WTC11 (cell line): ENCODE data around the gene PAK1IP1. TPM values are rescaled to one million over a fixed set of nuclear protein-coding genes. Genes with fewer than 3 reads are reported as not detected.

ENCODE experiments used
- ATAC-seq: fragments of 200-7000 bp; cut with Tn5 transposase; 2 replicates; pipeline ENCODE4 v1.10.0; 2021; ENCODE audit warnings: mild to moderate bottlenecking, moderate library complexity
- CTCF ChIA-PET: fragments of 300-600 bp; sonication (Branson Sonifier 250); formaldehyde crosslinking; loops from one replicate; lab custom pipeline; 2021; ENCODE audit warnings: antibody characterized with exemption; lab: Charles Lee
- POLR2A ChIA-PET: fragments of 350-600 bp; sonication (Branson Sonifier 250); formaldehyde crosslinking; loops from one replicate; lab custom pipeline; 2021; ENCODE audit warnings: antibody characterized with exemption; lab: Charles Lee
- DNase-seq: peaks from one replicate; pipeline ENCODE4 v3.0.0; 2021; ENCODE audit warnings: low spot score
- H3K27ac Mint-ChIP-seq: 2 replicates; pipeline ENCODE4 v1.8.0; 2021; ENCODE audit warnings: mixed read lengths
- H3K27me3 Mint-ChIP-seq: 2 replicates; pipeline ENCODE4 v1.8.0; 2021; ENCODE audit warnings: low read depth, mild to moderate bottlenecking, moderate library complexity, mixed read lengths
- H3K36me3 Mint-ChIP-seq: 2 replicates; pipeline ENCODE4 v1.8.0; 2021; ENCODE audit warnings: mixed read lengths
- H3K4me1 Mint-ChIP-seq: 2 replicates; pipeline ENCODE4 v1.8.0; 2022; ENCODE audit warnings: mixed read lengths
- H3K4me3 Mint-ChIP-seq: 2 replicates; pipeline ENCODE4 v1.8.0; 2021; ENCODE audit warnings: mild to moderate bottlenecking, moderate library complexity, mixed read lengths
- H3K9me3 Mint-ChIP-seq: 2 replicates; pipeline ENCODE4 v1.8.0; 2021; ENCODE audit warnings: mixed read lengths
- ESRRA ChIP-seq: sonication (generic); formaldehyde crosslinking; IDR thresholded peaks from 2 replicates; pipeline ENCODE4 v1.8.1; 2022; ENCODE audit warnings: mild to moderate bottlenecking, missing genetic modification reagents, borderline replicate concordance
- FOXK1 ChIP-seq: sonication (generic); formaldehyde crosslinking; IDR thresholded peaks from 2 replicates; pipeline ENCODE4 v1.8.0; 2022; ENCODE audit warnings: mild to moderate bottlenecking, moderate library complexity, missing genetic modification reagents
- GRHL2 ChIP-seq: fragments of 250-450 bp; sonication (Bioruptor Pico); IDR thresholded peaks from 2 replicates; pipeline ENCODE4 v1.8.0; 2022; ENCODE audit warnings: mild to moderate bottlenecking, moderate library complexity; ENCODE audit not compliant: insufficient replicate concordance, severe bottlenecking
- GTF2I ChIP-seq: fragments of 250-450 bp; sonication (Bioruptor Pico); conservative IDR thresholded peaks from 2 replicates; pipeline ENCODE4 v1.4.0; 2021; ENCODE audit warnings: mild to moderate bottlenecking
- IRF2 ChIP-seq: sonication (generic); formaldehyde crosslinking; IDR thresholded peaks from 2 replicates; pipeline ENCODE4 v1.8.0; 2022; ENCODE audit warnings: low read depth, missing genetic modification reagents, borderline replicate concordance
- JAZF1 ChIP-seq: fragments of 250-450 bp; sonication (Bioruptor Pico); IDR thresholded peaks from 2 replicates; pipeline ENCODE4 v1.9.0; 2021; ENCODE audit warnings: moderate library complexity, mild to moderate bottlenecking, inconsistent platforms
- NFE2L1 ChIP-seq: sonication (generic); formaldehyde crosslinking; IDR thresholded peaks from 2 replicates; pipeline ENCODE4 v1.8.1; 2023; ENCODE audit warnings: missing genetic modification reagents
- RORB ChIP-seq: fragments of 250-450 bp; sonication (Bioruptor Pico); IDR thresholded peaks from 2 replicates; pipeline ENCODE4 v1.9.0; 2021; ENCODE audit warnings: mild to moderate bottlenecking
- SMAD3 ChIP-seq: sonication (generic); formaldehyde crosslinking; IDR thresholded peaks from 2 replicates; pipeline ENCODE4 v1.8.0; 2022; ENCODE audit warnings: missing genetic modification reagents, mild to moderate bottlenecking, borderline replicate concordance
- SMAD4 ChIP-seq: sonication (generic); formaldehyde crosslinking; IDR thresholded peaks from 2 replicates; pipeline ENCODE4 v1.8.0; 2022; ENCODE audit warnings: mild to moderate bottlenecking, missing genetic modification reagents
- ZNF396 ChIP-seq: fragments of 250-450 bp; sonication (Bioruptor Pico); IDR thresholded peaks from 2 replicates; pipeline ENCODE4 v1.8.0; 2021; ENCODE audit warnings: mild to moderate bottlenecking, moderate library complexity, borderline replicate concordance
- ZNF416 ChIP-seq: fragments of 250-450 bp; sonication (Bioruptor Pico); IDR thresholded peaks from 2 replicates; pipeline ENCODE4 v1.9.0; 2021; ENCODE audit warnings: mild to moderate bottlenecking, inconsistent platforms
- ZNF671 ChIP-seq: fragments of 250-450 bp; sonication (Bioruptor Pico); IDR thresholded peaks from 2 replicates; pipeline ENCODE4 v1.8.0; 2021; ENCODE audit warnings: mild to moderate bottlenecking
- total RNA-seq: library from RNA; stranded (reverse); gene quantifications from 3 replicates; pipeline ENCODE4 v1.2.3, GENCODE V29; 2021
- TF ChIP-seq, protein P1 (sequence below): sonication (generic); formaldehyde crosslinking; IDR thresholded peaks from 2 replicates; pipeline ENCODE4 v1.8.1; 2022; ENCODE audit warnings: missing genetic modification reagents, borderline replicate concordance
- TF ChIP-seq, protein P2 (sequence below): fragments of 250-450 bp; sonication (Bioruptor Pico); IDR thresholded peaks from 2 replicates; pipeline ENCODE4 v1.9.0; 2021; ENCODE audit warnings: mild to moderate bottlenecking
- TF ChIP-seq, protein P3 (sequence below): sonication (generic); formaldehyde crosslinking; IDR thresholded peaks from 2 replicates; pipeline ENCODE4 v1.8.0; 2022; ENCODE audit warnings: mild to moderate bottlenecking, missing genetic modification reagents
- TF ChIP-seq, protein P4 (sequence below): fragments of 250-450 bp; sonication (Bioruptor Pico); IDR thresholded peaks from 2 replicates; pipeline ENCODE4 v1.9.0; 2021; ENCODE audit warnings: mild to moderate bottlenecking
- TF ChIP-seq, protein P5 (sequence below): sonication (generic); formaldehyde crosslinking; IDR thresholded peaks from 2 replicates; pipeline ENCODE4 v1.8.1; 2022; ENCODE audit warnings: mild to moderate bottlenecking, missing genetic modification reagents, moderate library complexity, borderline replicate concordance
- TF ChIP-seq, protein P6 (sequence below): sonication (generic); formaldehyde crosslinking; IDR thresholded peaks from 2 replicates; pipeline ENCODE4 v1.8.1; 2022; ENCODE audit warnings: low read depth, mild to moderate bottlenecking, moderate library complexity, missing genetic modification reagents, borderline replicate concordance

Gene PAK1IP1
- total RNA-seq, 1 experiment from 2014 or later, result 30.4 TPM

DNA sequence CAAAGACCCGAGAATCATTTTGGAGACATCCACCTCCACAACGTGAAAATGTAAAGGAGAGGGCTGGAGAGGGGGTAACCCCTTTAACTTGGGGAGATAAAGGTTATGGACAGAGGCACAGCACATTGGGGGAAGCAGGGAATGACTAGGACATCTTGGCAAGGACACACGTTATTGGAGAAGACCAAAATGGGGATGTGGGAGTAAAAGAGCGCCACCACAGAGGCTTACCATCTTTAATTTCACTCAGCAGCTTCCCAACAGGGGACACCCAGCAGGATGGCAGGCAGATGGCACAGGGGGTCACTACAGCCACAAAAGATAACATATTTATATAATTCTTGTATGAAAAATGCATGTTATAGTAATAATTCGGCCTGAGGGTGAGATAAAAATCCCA, 10.2 kb upstream of the PAK1IP1 start (continued):
- no peak for TF ChIP-seq SMAD4 (CRISPR knock-in tag)

DNA sequence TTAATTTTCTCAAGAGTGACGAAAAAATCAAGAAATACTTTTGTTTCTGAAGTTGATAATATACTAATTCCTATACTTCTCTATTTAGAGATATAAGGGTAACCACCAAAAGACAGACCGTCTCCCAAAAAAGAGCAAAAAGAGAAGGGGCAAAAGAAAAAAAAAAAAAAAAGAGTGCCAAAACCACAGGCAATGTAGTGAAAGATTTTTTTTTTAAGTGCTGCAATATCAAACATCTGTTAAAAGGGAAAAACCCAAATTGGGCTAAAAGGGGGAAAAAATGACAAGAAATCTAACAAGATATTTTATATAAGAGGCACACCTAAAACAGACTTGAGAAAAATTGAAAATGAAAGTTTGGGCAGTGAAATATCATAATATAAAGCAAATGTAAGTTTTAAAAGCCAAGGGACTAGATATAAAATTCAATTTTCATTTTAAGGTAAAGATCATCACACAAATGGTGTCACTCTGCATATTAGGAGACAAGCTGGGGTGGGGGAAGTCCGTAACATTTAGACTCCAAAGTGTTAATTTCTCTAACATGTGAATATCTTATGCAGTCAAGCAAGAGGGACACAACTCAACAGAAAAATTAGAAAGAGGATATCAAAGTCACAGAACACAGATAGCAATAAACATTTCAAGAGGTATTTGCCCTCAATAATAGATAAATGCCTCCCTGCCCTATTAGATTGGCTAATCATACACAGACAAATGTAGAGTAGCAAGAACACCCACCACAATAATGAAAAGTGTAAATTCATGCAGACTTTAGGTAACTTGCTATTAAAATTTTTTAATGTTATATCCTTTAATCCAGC, 9.5 kb upstream of the PAK1IP1 start:
- TF ChIP-seq, protein P1, sequence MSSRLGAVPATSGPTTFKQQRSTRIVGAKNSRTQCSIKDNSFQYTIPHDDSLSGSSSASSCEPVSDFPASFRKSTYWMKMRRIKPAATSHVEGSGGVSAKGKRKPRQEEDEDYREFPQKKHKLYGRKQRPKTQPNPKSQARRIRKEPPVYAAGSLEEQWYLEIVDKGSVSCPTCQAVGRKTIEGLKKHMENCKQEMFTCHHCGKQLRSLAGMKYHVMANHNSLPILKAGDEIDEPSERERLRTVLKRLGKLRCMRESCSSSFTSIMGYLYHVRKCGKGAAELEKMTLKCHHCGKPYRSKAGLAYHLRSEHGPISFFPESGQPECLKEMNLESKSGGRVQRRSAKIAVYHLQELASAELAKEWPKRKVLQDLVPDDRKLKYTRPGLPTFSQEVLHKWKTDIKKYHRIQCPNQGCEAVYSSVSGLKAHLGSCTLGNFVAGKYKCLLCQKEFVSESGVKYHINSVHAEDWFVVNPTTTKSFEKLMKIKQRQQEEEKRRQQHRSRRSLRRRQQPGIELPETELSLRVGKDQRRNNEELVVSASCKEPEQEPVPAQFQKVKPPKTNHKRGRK (CRISPR knock-in tag), result no peak
- TF ChIP-seq RORB (CRISPR knock-in tag) (no peak), ESRRA (CRISPR knock-in tag) (no peak), ZNF396 (CRISPR knock-in tag) (no peak), NFE2L1 (CRISPR knock-in tag) (no peak), GRHL2 (no peak), FOXK1 (CRISPR knock-in tag) (no peak), IRF2 (no peak), SMAD3 (CRISPR knock-in tag) (no peak), ZNF416 (CRISPR knock-in tag) (no peak), ZNF671 (CRISPR knock-in tag) (no peak)
- TF ChIP-seq, protein P2, sequence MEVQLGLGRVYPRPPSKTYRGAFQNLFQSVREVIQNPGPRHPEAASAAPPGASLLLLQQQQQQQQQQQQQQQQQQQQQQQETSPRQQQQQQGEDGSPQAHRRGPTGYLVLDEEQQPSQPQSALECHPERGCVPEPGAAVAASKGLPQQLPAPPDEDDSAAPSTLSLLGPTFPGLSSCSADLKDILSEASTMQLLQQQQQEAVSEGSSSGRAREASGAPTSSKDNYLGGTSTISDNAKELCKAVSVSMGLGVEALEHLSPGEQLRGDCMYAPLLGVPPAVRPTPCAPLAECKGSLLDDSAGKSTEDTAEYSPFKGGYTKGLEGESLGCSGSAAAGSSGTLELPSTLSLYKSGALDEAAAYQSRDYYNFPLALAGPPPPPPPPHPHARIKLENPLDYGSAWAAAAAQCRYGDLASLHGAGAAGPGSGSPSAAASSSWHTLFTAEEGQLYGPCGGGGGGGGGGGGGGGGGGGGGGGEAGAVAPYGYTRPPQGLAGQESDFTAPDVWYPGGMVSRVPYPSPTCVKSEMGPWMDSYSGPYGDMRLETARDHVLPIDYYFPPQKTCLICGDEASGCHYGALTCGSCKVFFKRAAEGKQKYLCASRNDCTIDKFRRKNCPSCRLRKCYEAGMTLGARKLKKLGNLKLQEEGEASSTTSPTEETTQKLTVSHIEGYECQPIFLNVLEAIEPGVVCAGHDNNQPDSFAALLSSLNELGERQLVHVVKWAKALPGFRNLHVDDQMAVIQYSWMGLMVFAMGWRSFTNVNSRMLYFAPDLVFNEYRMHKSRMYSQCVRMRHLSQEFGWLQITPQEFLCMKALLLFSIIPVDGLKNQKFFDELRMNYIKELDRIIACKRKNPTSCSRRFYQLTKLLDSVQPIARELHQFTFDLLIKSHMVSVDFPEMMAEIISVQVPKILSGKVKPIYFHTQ (CRISPR knock-in tag), result no peak
- TF ChIP-seq, protein P3, sequence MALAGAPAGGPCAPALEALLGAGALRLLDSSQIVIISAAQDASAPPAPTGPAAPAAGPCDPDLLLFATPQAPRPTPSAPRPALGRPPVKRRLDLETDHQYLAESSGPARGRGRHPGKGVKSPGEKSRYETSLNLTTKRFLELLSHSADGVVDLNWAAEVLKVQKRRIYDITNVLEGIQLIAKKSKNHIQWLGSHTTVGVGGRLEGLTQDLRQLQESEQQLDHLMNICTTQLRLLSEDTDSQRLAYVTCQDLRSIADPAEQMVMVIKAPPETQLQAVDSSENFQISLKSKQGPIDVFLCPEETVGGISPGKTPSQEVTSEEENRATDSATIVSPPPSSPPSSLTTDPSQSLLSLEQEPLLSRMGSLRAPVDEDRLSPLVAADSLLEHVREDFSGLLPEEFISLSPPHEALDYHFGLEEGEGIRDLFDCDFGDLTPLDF (CRISPR knock-in tag), result no peak
- TF ChIP-seq, protein P4, sequence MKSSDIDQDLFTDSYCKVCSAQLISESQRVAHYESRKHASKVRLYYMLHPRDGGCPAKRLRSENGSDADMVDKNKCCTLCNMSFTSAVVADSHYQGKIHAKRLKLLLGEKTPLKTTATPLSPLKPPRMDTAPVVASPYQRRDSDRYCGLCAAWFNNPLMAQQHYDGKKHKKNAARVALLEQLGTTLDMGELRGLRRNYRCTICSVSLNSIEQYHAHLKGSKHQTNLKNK (CRISPR knock-in tag), result no peak
- Mint-ChIP-seq H3K4me3 (no peak overlapping the region), H3K36me3 (no peaks in the 10 kb centered on the region), H3K9me3 (peaks cover 7% of the 10 kb centered on the region; the same call in 1 of the 2 replicates), H3K27me3 (no peaks in the 10 kb centered on the region), H3K27ac (no peak overlapping the region), H3K4me1 (peaks cover 22% of the 10 kb centered on the region)
- ChIA-PET POLR2A (interaction anchor here (0.7 kb wide), 1 partner anchor 26 kb away, joined by 3 read pairs; no protein-coding TSS in a partner anchor), CTCF (no interaction called here)
- DNase-seq (no peak), ATAC-seq (no peak)

DNA sequence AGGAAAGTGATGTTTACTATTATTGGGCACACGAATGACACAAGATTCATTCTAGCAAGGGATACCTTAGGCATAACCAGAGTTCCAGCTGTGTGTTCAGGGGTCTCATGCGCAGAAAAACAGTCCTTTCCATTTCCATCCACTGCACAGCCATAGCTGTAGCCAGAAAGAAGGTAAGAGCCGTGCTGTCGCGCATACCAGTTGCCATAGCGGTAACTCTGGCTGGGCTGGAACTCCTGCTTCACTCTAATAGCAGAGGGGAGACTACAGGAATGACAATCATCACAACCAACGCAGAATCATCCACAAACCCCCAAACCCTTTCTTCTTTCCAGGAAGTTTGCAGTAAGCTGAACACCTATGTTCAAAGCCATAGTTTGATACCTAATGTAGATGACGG, 7.9 kb upstream of the PAK1IP1 start:
- DNase-seq (no peak), ATAC-seq (no peak)
- Mint-ChIP-seq H3K4me3 (no peak overlapping the region), H3K36me3 (no peaks in the 10 kb centered on the region), H3K27ac (no peak overlapping the region), H3K4me1 (peaks cover 31% of the 10 kb centered on the region), H3K27me3 (no peaks in the 10 kb centered on the region)
- ChIA-PET CTCF (interaction anchor here (0.9 to 1.4 kb wide), 2 partner anchors 209 to 221 kb away, joined by 3 to 5 read pairs; no protein-coding TSS in a partner anchor), POLR2A (interaction anchor here (0.5 kb wide), 1 partner anchor 602 kb away, joined by 4 read pairs; no protein-coding TSS in a partner anchor)
- TF ChIP-seq JAZF1 (no peak), GTF2I (CRISPR knock-in tag) (no peak)
- TF ChIP-seq, protein P5, sequence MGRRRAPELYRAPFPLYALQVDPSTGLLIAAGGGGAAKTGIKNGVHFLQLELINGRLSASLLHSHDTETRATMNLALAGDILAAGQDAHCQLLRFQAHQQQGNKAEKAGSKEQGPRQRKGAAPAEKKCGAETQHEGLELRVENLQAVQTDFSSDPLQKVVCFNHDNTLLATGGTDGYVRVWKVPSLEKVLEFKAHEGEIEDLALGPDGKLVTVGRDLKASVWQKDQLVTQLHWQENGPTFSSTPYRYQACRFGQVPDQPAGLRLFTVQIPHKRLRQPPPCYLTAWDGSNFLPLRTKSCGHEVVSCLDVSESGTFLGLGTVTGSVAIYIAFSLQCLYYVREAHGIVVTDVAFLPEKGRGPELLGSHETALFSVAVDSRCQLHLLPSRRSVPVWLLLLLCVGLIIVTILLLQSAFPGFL, result no peak
- TF ChIP-seq, protein P6, sequence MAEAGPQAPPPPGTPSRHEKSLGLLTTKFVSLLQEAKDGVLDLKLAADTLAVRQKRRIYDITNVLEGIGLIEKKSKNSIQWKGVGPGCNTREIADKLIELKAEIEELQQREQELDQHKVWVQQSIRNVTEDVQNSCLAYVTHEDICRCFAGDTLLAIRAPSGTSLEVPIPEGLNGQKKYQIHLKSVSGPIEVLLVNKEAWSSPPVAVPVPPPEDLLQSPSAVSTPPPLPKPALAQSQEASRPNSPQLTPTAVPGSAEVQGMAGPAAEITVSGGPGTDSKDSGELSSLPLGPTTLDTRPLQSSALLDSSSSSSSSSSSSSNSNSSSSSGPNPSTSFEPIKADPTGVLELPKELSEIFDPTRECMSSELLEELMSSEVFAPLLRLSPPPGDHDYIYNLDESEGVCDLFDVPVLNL, result no peak
- TF ChIP-seq, all 79 proteins: peak for 0
- peaks cover 3% of the 10 kb centered on the region; the same call in 1 of the 2 replicates for H3K9me3 Mint-ChIP-seq
